Measurements from ENCODE around the gene TOMM40L.
"Not testable (repeated sequence)": the region's sequence is repeated elsewhere in the genome, so short reads cannot be mapped to it uniquely, and the experiment has no call there.

TOMM40L gene

GRCh38 chr1:161223805-161224694 is 1.8 kb upstream of the TOMM40L start:
- DNase-seq = no peak

GRCh38 chr1:161224695-161225087 is 1.2 kb upstream of the TOMM40L start:
- DNase-seq = not testable (repeated sequence)

- DNase-seq = no peak
Observed at GRCh38 chr1:161225178-161225533, 704 bp upstream of the TOMM40L start.

- no peak for DNase-seq
Observed at GRCh38 chr1:161226320-161226711, 456 bp downstream of the TOMM40L start.

GRCh38 chr1:161226759-161227158 is 899 bp downstream of the TOMM40L start:
- DNase-seq = no peak

- DNase-seq = no peak
Observed at GRCh38 chr1:161227196-161227871, 1.5 kb downstream of the TOMM40L start.

- no peak for DNase-seq
Observed at GRCh38 chr1:161228032-161228431, 2.2 kb downstream of the TOMM40L start.

- DNase-seq = no peak
Observed at GRCh38 chr1:161229896-161230295, 4.0 kb downstream of the TOMM40L start.

GRCh38 chr1:161230762-161231161 is 4.9 kb downstream of the TOMM40L start:
- DNase-seq = no peak

GRCh38 chr1:161233102-161233501 is 7.2 kb downstream of the TOMM40L start:
- no peak for DNase-seq

GRCh38 chr1:161235957-161236775 is 10.3 kb downstream of the TOMM40L start:
- DNase-seq = no peak

- DNase-seq = no peak
Observed at GRCh38 chr1:161238039-161238473, 12.2 kb downstream of the TOMM40L start, which contains the start of gene NR1I3. NR1I3 (minus strand) TSS chr1:161238203; CDS start chr1:161236565, 1,638 bp downstream.

- no peak for DNase-seq
Observed at GRCh38 chr1:161241682-161242081, 15.8 kb downstream of the TOMM40L start.

GRCh38 chr1:161242313-161242712 is 16.5 kb downstream of the TOMM40L start:
- DNase-seq = no peak

GRCh38 chr1:161244888-161245287 is 19.0 kb downstream of the TOMM40L start:
- DNase-seq = no peak

- DNase-seq = not testable (repeated sequence)
Observed at GRCh38 chr1:161250100-161250499, 24.2 kb downstream of the TOMM40L start.

- no peak for DNase-seq
Observed at GRCh38 chr1:161250829-161251228, 25.0 kb downstream of the TOMM40L start.

GRCh38 chr1:161251579-161251978 is 25.7 kb downstream of the TOMM40L start:
- no peak for DNase-seq

- not testable (repeated sequence) for DNase-seq
Observed at GRCh38 chr1:161255302-161255701, 29.4 kb downstream of the TOMM40L start.

- not testable (repeated sequence) for DNase-seq
Observed at GRCh38 chr1:161255955-161256520, 30.2 kb downstream of the TOMM40L start.

- DNase-seq = not testable (repeated sequence)
Observed at GRCh38 chr1:161257109-161257508, 31.2 kb downstream of the TOMM40L start.

GRCh38 chr1:161258439-161259344 is 32.8 kb downstream of the TOMM40L start, which contains the start of gene PCP4L1:
PCP4L1 (plus strand) TSS chr1:161258745; CDS start chr1:161258975, 230 bp downstream.
- no peak for DNase-seq
